ENCODE results near the gene CELF5.
"Not testable (repeated sequence)": the region's sequence is repeated elsewhere in the genome, so short reads cannot be mapped to it uniquely, and the experiment has no call there.

The CELF5 gene

DNA sequence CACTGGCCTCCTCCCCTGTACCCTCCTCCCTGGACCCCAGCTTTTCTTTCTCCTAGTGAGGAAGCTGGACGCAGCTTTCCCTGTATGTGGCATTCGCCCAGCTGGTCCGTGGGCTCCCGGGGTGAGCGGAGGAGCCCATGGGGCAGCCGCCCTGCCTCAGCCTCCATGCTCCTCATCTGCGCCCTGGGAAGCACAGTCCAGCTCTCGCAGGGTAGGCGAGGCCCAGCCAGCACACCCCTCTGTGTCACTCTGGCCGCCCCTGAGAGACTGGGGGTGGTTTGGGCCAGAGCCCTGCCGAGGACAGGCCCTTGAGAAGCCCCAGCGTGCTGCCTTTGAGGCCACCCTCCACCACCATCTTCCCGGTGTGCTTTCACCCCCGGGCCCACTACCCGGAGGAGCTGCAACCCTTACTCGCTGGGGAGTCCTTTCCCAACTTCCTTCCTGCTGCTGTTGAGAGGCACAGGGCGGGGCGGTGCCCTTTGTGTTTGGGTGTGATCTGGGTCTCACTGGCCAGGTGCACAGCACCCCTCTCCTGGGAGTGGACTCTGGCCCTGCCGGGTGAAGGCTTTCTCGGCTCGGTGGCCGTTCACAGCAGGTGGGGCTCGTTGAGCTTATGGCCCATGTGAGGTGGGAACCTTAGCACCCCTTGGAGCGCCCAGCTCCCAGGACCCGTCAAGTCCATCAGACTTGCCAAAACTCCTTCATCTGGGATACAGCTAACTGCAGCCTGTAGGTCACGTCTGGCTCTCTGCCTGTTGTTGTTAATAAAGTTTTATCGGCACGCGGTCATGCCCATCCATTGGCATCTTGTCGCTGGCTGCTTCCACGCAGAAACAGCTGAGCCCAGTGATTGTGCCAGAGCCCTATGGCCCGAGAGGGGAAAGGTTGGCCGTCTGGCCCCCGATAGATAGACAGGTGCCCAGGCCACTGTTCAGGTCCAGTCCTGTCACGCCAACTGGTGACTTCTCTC, 35.5 kb upstream of the CELF5 start:
- DNase-seq (ENCODE audit: low spot score), result no peak
- TF ChIP-seq CTCF (IDR thresholded peaks at IDR 0.05; ENCODE audit: extremely low read depth, missing control alignments), result no peak

DNA sequence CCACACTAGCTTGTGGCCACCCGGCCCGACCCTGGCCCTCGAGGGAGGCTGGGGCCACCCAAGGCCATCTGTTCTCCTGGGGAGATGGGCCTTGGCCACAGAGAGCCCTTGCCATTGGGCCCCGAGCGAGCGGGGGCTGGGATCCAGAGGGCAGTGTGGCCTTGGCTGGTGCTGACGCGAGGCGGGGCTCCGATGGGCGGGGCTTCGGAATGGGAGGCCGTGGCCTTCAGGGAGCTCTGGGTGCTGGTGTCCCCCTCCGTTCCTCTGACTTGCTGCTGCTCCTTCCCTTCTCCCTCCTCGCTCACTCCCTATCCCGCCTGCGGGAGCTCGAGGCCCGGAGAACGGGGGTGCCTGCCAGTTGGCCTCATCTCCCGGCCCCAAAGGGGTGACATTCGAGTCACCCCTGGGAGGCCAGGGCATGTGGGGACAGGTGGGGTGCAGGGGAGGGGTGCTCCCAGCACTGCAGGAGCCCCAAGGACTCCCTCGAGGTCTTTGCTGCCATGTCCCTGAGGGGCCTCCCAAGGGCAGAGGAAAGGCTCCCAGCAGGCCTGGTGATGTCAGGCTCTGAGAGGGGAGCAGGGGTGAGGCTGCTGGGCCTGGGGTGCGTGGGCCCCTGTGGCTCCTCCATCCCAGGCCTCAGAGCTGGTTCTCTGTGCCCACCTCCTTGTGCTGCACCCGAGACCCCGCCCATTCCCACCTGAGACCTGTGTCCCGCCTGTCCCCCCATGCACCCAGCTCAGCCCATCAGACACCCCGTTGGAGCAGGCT, 34.6 kb upstream of the CELF5 start:
- no peak for DNase-seq (ENCODE audit: low spot score)

GRCh38 chr19:3190470-3190770, 34.0 kb upstream of the CELF5 start:
- DNase-seq (ENCODE audit: low spot score), result no peak

More for the DNA sequence above, 34.6 kb upstream of the CELF5 start:
- no peak for TF ChIP-seq CTCF (IDR thresholded peaks at IDR 0.05; ENCODE audit: extremely low read depth, missing control alignments)

GRCh38 chr19:3190921-3191805, 33.3 kb upstream of the CELF5 start:
- TF ChIP-seq CTCF (IDR thresholded peaks at IDR 0.05; ENCODE audit: extremely low read depth, missing control alignments), result no peak
- no peak for DNase-seq (ENCODE audit: low spot score)

More at GRCh38 chr19:3190470-3190770, 34.0 kb upstream of the CELF5 start:
- TF ChIP-seq CTCF (IDR thresholded peaks at IDR 0.05; ENCODE audit: extremely low read depth, missing control alignments), result no peak

- not testable (repeated sequence) for DNase-seq (ENCODE audit: low spot score)
Measured at GRCh38 chr19:3191806-3192104, 32.7 kb upstream of the CELF5 start.

DNA sequence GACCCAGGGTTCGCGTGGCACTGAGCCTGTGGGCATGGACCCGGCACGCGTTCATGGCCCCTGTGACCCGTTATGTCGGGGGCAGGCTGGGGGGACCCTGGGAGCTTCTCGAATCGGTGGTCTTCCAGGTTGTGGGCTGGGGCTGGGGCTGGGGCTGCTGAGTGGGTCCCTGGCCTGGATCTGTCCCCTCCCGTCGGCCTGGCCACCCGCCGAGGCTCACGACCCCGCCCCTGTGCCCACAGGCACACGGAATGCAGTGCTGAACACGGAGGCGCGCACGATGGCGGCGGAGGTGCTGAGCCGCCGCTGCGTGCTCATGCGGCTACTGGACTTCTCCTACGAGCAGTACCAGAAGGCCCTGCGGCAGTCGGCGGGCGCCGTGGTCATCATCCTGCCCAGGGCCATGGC, 32.2 kb upstream of the CELF5 start:
- TF ChIP-seq CTCF (IDR thresholded peaks at IDR 0.05; ENCODE audit: extremely low read depth, missing control alignments), result no peak
- DNase-seq (ENCODE audit: low spot score), result no peak

GRCh38 chr19:3192684-3193083, 31.8 kb upstream of the CELF5 start:
- DNase-seq (ENCODE audit: low spot score), result no peak
- no peak for TF ChIP-seq CTCF (IDR thresholded peaks at IDR 0.05; ENCODE audit: extremely low read depth, missing control alignments)

Measured in GM20000 (cell line).